Karpas-422 (cell line): ENCODE measurements around the gene ZNF790. TPM values are rescaled to one million over a fixed set of nuclear protein-coding genes. Genes with fewer than 3 reads are reported as not detected.
A peak's percentile ranks its signal among the peaks of the same experiment; 100 is the strongest.
"Not testable (repeated sequence)": the region's sequence is repeated elsewhere in the genome, so short reads cannot be mapped to it uniquely, and the experiment has no call there.

Source experiments
- DNase-seq: peaks from one replicate; pipeline ENCODE4 v3.0.0-alpha.2; 2015
- H2AFZ ChIP-seq: fragments of 200-600 bp; sonication (generic); 2 replicates; pipeline ENCODE4 v1.6.1; 2014; ENCODE audit warnings: antibody characterized with exemption, low read length, mixed read lengths
- H3K27ac ChIP-seq: fragments of 200-600 bp; sonication (generic); 2 replicates; pipeline ENCODE4 v1.5.1; 2014; ENCODE audit warnings: mild to moderate bottlenecking, low read length, moderate library complexity
- H3K27me3 ChIP-seq: fragments of 200-600 bp; sonication (generic); 2 replicates; pipeline ENCODE4 v1.6.1; 2014; ENCODE audit warnings: low read length, mixed read lengths
- H3K36me3 ChIP-seq: fragments of 200-600 bp; sonication (generic); 2 replicates; pipeline ENCODE4 v1.6.1; 2014; ENCODE audit warnings: low read length, mixed read lengths; ENCODE audit not compliant: insufficient read depth
- H3K4me1 ChIP-seq: fragments of 200-600 bp; sonication (generic); 2 replicates; pipeline ENCODE4 v1.6.1; 2014; ENCODE audit warnings: mild to moderate bottlenecking, low read length, mixed read lengths
- H3K4me2 ChIP-seq: fragments of 200-600 bp; sonication (generic); 2 replicates; pipeline ENCODE4 v1.6.1; 2014; ENCODE audit warnings: low read length, low read depth, mild to moderate bottlenecking; ENCODE audit not compliant: poor library complexity, severe bottlenecking
- H3K4me3 ChIP-seq: fragments of 200-600 bp; sonication (generic); 2 replicates; pipeline ENCODE4 v1.5.1; 2014; ENCODE audit warnings: mild to moderate bottlenecking, antibody characterized with exemption, low read length, mixed read lengths
- H3K79me2 ChIP-seq: fragments of 200-600 bp; sonication (generic); 2 replicates; pipeline ENCODE4 v1.6.1; 2014; ENCODE audit warnings: mild to moderate bottlenecking, low read length, mixed read lengths
- H3K9ac ChIP-seq: fragments of 200-600 bp; sonication (generic); 2 replicates; pipeline ENCODE4 v1.6.0; 2014; ENCODE audit warnings: low read length
- H3K9me2 ChIP-seq: fragments of 200-600 bp; sonication (generic), shearing (Covaris generic); replicated peaks from 2 replicates; pipeline ENCODE4 v1.6.0; 2014; ENCODE audit warnings: mild to moderate bottlenecking, low read length, moderate library complexity; ENCODE audit not compliant: insufficient read depth
- H3K9me3 ChIP-seq: fragments of 300-700, 200-600 bp; sonication (generic); 2 replicates; pipeline ENCODE4 v1.6.1; 2014; ENCODE audit warnings: low read length, mixed read lengths
- H4K20me1 ChIP-seq: fragments of 200-600 bp; sonication (generic); 2 replicates; pipeline ENCODE4 v1.6.1; 2014; ENCODE audit warnings: mild to moderate bottlenecking, antibody characterized with exemption, low read length, low read depth; ENCODE audit not compliant: insufficient read depth
- total RNA-seq: library from RNA; depleted of rRNA; stranded (reverse); fragments of >200 nt; shearing (Covaris generic); gene quantifications from 2 replicates; pipeline ENCODE4 v1.2.3, GENCODE V29; 2014; ENCODE audit warnings: low replicate concordance

The ZNF790 gene
- total RNA-seq, 1 experiment from 2014 or later: 16.1 TPM

DNA sequence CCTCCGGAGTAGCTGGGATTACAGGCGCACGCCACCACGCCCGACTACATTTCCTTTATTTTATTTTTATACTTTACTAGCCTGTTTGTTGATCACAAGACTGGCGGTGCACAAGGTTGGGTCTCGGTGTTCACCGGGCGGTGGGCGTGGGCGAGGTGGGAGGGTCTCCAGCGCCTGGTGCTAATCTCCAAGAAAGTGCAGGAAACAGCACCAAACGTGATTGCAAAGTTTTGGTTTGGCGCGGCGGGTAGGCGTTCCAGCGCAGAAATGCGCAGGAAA, 41.5 kb downstream of the ZNF790 start:
- H3K36me3 ChIP-seq: no peaks in the 10 kb centered on the region
- no peak overlapping the region for H3K4me3 ChIP-seq
- DNase-seq: no peak
- no peak overlapping the region for H3K9ac ChIP-seq
- H3K4me1 ChIP-seq: no peaks in the 10 kb centered on the region
- H3K27ac ChIP-seq: no peak overlapping the region
- no peak overlapping the region for H2AFZ ChIP-seq
- H3K9me2 ChIP-seq: no peaks in the 10 kb centered on the region
- no peaks in the 10 kb centered on the region for H4K20me1 ChIP-seq
- peaks cover 15% of the 10 kb centered on the region for H3K9me3 ChIP-seq
- no peaks in the 10 kb centered on the region for H3K79me2 ChIP-seq
- no peaks in the 10 kb centered on the region for H3K27me3 ChIP-seq
- H3K4me2 ChIP-seq: no peak overlapping the region

DNA sequence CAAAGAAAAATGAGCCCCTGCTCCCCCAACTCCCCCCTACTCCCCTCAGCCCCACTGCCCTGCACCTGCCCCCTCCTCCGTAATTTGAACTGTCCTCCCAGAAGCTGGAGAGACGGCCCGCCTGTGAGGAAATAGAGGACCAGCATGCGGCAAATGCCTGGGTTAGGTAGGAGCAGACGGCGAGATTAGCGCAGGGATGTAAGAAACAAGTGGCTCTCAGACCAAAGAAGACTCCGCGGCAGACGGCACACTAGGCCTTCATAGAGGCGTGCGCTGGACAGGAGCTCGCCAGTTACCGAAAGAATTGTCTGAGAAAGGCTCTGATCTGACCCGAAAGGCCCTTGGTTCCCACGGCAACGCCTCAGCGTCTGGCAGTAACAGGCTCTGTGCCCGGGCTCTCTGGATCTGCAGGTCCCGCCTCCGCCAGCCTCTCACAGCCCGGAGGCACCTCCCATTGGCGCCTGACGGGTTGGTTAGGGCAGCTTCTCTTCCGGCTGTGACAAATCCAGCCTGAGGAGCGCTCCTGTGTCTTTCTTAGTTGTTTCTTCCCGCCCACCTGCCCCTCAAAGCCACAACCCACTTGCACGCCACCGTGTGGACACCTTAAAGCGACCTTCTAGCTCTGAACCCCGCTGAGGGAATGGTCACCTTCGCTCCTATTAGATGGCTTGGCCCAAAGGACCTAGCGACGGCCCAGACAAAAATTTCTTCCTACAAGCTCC, 46.6 kb downstream of the ZNF790 start:
- H3K79me2 ChIP-seq, DNase-seq, H3K27me3 ChIP-seq, H3K27ac ChIP-seq, H3K9me2 ChIP-seq, H4K20me1 ChIP-seq, H3K9ac ChIP-seq, H3K4me2 ChIP-seq, H3K4me1 ChIP-seq, H3K4me3 ChIP-seq, H2AFZ ChIP-seq, H3K36me3 ChIP-seq: not testable (repeated sequence)
- H3K9me3 ChIP-seq: peaks cover 11% of the 10 kb centered on the region

GRCh38 chr19:36775768-36776167, 62.4 kb downstream of the ZNF790 start:
- Histone ChIP-seq H3K9me2 (no peaks in the 10 kb centered on the region), H3K4me3 (no peak overlapping the region), H3K27ac (no peak overlapping the region), H4K20me1 (no peaks in the 10 kb centered on the region), H3K4me2 (no peak overlapping the region), H3K9me3 (peaks cover 14% of the 10 kb centered on the region), H3K27me3 (no peaks in the 10 kb centered on the region), H2AFZ (no peak overlapping the region), H3K4me1 (peaks cover 8% of the 10 kb centered on the region; the same call in 1 of the 2 replicates), H3K9ac (no peak overlapping the region), H3K36me3 (peaks cover 4% of the 10 kb centered on the region; the same call in 1 of the 2 replicates), H3K79me2 (peaks cover 17% of the 10 kb centered on the region)
- DNase-seq: no peak

DNA sequence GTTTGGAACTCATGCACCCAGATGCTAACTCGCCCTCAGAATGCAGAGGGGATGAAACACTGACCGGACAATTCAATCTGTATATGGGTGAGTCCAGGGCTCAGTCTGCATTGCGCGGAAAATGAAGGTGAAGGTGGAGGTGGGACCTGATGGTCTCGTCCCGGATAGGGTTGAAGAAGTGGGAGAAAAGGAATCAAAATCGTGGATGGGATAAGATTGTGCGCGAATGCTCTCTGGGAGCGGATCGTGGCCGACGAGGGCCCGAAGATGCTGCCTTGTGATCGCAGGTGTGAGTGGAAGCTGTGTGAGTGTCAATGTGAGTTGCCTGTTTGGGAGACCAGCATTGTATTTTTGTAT, 65.0 kb downstream of the ZNF790 start:
- Histone ChIP-seq H3K4me2 (peak overlapping the region; percentile 71), H3K9me3 (peaks cover 18% of the 10 kb centered on the region), H3K9me2 (no peaks in the 10 kb centered on the region), H3K4me1 (peaks cover 8% of the 10 kb centered on the region; the same call in 1 of the 2 replicates), H3K27ac (no peak overlapping the region), H4K20me1 (no peaks in the 10 kb centered on the region), H2AFZ (peak overlapping the region; percentile 89), H3K9ac (peak overlapping the region; percentile 87), H3K27me3 (no peaks in the 10 kb centered on the region), H3K4me3 (peak overlapping the region; percentile 89), H3K36me3 (peaks cover 11% of the 10 kb centered on the region), H3K79me2 (peaks cover 35% of the 10 kb centered on the region)
- DNase-seq: no peak

DNA sequence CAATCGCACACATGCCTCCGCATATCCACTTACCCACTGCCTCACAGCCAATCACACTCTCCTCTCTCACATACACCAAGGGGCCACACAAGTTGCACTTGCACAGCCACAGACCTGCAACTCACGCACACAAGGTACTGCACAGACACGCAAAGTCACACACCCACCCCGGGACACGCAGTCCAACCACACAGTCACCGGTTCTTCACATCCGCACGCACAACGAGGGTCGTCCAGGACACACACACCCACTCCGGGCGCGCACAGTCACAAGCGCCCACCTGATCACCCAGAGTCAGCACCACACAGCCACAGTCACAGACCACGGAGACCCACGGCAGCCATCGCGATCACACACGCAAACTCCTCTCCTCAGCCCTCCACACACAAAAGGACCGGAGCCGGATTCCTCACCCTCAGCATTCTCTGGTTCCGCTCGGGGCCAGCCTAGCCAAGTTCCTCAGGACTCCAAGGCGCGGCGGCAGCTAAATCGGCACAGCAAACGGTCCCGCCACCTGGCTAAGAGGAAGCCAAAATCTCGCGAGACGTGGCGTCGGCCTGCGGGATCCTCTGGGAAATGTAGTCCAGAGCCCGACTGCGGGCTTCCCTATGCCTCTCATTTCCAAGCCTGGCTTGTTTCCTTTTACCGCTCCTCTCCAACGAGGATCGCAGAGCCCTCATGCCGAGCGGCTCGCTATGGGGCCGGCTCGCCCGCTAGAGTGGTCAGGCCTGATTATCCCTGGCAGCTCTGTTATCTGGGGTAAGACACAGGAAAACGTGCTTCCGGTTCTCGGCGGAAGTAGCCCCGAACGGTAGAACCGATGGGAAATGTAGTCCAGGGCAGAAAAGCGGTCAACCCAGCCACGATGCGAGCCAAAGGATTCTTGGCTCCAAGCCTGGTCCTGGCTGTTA, 65.6 kb downstream of the ZNF790 start, which contains the start of gene ZNF850:
Gene ZNF850, minus strand, starts transcription at position 497 of the 912 bp plus-strand sequence. CDS start 10,201 bp downstream, outside the sequence.
- Histone ChIP-seq H3K9me3 (peaks cover 18% of the 10 kb centered on the region), H4K20me1 (no peaks in the 10 kb centered on the region), H3K9ac (peak within 1 kb of the TSS; percentile 87), H2AFZ (peak within 1 kb of the TSS; percentile 89), H3K79me2 (peaks cover 35% of the 10 kb centered on the region), H3K4me3 (peak within 1 kb of the TSS; percentile 89), H3K27me3 (no peaks in the 10 kb centered on the region), H3K9me2 (no peaks in the 10 kb centered on the region), H3K27ac (peak within 1 kb of the TSS; percentile 31; the same call in 1 of the 2 replicates), H3K4me1 (peaks cover 8% of the 10 kb centered on the region; the same call in 1 of the 2 replicates), H3K4me2 (peak within 1 kb of the TSS; percentile 71), H3K36me3 (peaks cover 11% of the 10 kb centered on the region)
- peak; percentile 98 for DNase-seq

DNA sequence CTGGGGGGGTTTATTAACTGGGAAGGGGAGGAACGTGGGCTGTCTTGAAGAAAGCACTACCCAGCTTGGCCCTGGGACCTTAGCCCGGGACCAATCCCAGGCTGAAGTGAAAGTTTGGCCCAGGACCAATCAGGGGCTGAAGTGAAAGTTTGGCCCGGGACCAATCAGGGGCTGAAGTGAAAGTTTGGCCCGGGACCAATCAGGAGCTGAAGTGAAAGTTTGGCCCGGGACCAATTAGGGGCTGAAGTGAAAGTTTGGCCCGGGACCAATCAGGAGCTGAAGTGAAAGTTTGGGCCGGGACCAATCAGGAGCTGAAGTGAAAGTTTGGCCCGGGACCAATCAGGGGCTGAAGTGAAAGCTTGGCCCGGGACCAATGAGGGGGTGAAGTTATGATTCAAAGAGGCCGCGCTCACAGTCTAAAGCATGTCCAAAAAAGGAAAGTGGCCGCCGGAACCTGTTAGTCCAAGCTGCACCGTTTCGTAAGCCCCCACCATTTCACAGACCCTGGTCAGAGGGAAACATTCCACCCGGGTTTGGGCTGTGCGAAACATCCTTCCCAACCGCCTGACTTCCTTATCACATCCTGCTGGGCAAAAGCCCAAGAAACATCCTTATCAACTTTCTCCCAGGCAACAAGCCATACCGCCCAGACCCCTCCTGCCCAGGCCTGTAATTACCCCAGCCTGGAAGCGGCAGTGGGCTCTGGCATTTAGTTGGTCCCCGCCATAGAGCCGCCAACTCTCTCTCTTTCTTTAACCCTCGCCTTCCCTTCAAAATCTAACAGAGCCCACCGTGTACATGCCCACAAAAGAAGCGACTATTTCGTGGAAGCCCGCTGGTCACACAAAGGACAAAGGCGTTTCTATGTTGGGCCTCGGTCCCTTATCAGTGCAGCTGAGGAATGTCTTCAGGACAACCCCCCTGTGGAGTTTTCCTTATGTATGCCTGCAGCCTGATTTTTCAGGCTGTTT, 66.6 kb downstream of the ZNF790 start:
- peak overlapping the region; percentile 87 for H3K9ac ChIP-seq
- H2AFZ ChIP-seq: no peak overlapping the region
- H4K20me1 ChIP-seq: no peaks in the 10 kb centered on the region
- H3K27me3 ChIP-seq: no peaks in the 10 kb centered on the region
- H3K4me2 ChIP-seq: peak overlapping the region; percentile 71
- peaks cover 39% of the 10 kb centered on the region for H3K79me2 ChIP-seq
- H3K9me2 ChIP-seq: no peaks in the 10 kb centered on the region
- peaks cover 14% of the 10 kb centered on the region for H3K36me3 ChIP-seq
- peak overlapping the region; percentile 89 for H3K4me3 ChIP-seq
- H3K4me1 ChIP-seq: peaks cover 8% of the 10 kb centered on the region; the same call in 1 of the 2 replicates
- peaks cover 18% of the 10 kb centered on the region for H3K9me3 ChIP-seq
- no peak overlapping the region for H3K27ac ChIP-seq
- DNase-seq: no peak
